SJCRH30 (cell line): ENCODE measurements around the gene SMYD3. TPM values are rescaled to one million over a fixed set of nuclear protein-coding genes. Genes with fewer than 3 reads are reported as not detected.
"Not testable (repeated sequence)": the region's sequence is repeated elsewhere in the genome, so short reads cannot be mapped to it uniquely, and the experiment has no call there.

Source experiments
- DNase-seq, 2 experiments: peaks; one replicate each; pipeline ENCODE4 v3.0.0-alpha.2; 2015 to 2020
- H3K27ac ChIP-seq: fragments of 250-450 bp; sonication (Bioruptor Pico); 2 replicates; pipeline ENCODE4 v1.5.1; 2020; ENCODE audit warnings: mild to moderate bottlenecking, moderate library complexity
- H3K27me3 ChIP-seq: fragments of 250-450 bp; sonication (Bioruptor Pico); 2 replicates; pipeline ENCODE4 v1.5.1; 2020; ENCODE audit warnings: mild to moderate bottlenecking, moderate library complexity
- H3K36me3 ChIP-seq: fragments of 250-450 bp; sonication (Bioruptor Pico); 2 replicates; pipeline ENCODE4 v1.5.1; 2020; ENCODE audit warnings: mild to moderate bottlenecking, moderate library complexity
- H3K4me1 ChIP-seq: fragments of 250-450 bp; sonication (Bioruptor Pico); 2 replicates; pipeline ENCODE4 v1.5.1; 2020; ENCODE audit warnings: mild to moderate bottlenecking, moderate library complexity
- H3K4me3 ChIP-seq: fragments of 250-450 bp; sonication (Bioruptor Pico); 2 replicates; pipeline ENCODE4 v1.5.1; 2020; ENCODE audit warnings: mild to moderate bottlenecking, moderate library complexity
- H3K9me3 ChIP-seq: fragments of 250-450 bp; sonication (Bioruptor Pico); replicated peaks from 2 replicates; pipeline ENCODE4 v1.5.1; 2020; ENCODE audit warnings: mild to moderate bottlenecking, moderate library complexity
- total RNA-seq: library from RNA; depleted of rRNA; stranded (reverse); fragments of >200 nt; shearing (Covaris generic); gene quantifications from 2 replicates; pipeline ENCODE4 v1.2.3, GENCODE V29; 2014; rRNA removed

Gene SMYD3
- total RNA-seq, 1 experiment from 2014 or later, result 18.1 TPM

- Histone ChIP-seq H3K4me1 (peaks cover 19% of the 10 kb centered on the region), H3K27ac (peak overlapping the region; percentile 40; the same call in 1 of the 2 replicates), H3K27me3 (no peaks in the 10 kb centered on the region), H3K4me3 (no peak overlapping the region), H3K9me3 (no peaks in the 10 kb centered on the region; the same call in 1 of the 2 replicates), H3K36me3 (no peaks in the 10 kb centered on the region)
- peak in 1 of 2 experiments; percentile 5 for DNase-seq
These were observed 790.5 kb downstream of the SMYD3 start for GRCh38 chr1:245716561-245716960.

- no peaks in the 10 kb centered on the region; the same call in 1 of the 2 replicates for H3K9me3 ChIP-seq
- H3K4me3 ChIP-seq, result no peak overlapping the region
- H3K27me3 ChIP-seq, result no peaks in the 10 kb centered on the region
- peaks cover 19% of the 10 kb centered on the region for H3K4me1 ChIP-seq
- DNase-seq, result peak; percentile 9 to 33
- no peaks in the 10 kb centered on the region for H3K36me3 ChIP-seq
- peak overlapping the region; percentile 40 for H3K27ac ChIP-seq
These were observed 791.1 kb downstream of the SMYD3 start for GRCh38 chr1:245715970-245716369.

- Histone ChIP-seq H3K27ac (peak overlapping the region; percentile 40), H3K4me1 (peaks cover 19% of the 10 kb centered on the region), H3K9me3 (no peaks in the 10 kb centered on the region; the same call in 1 of the 2 replicates), H3K27me3 (no peaks in the 10 kb centered on the region), H3K4me3 (no peak overlapping the region), H3K36me3 (no peaks in the 10 kb centered on the region)
- peak; percentile 61 to 71 for DNase-seq
These were observed 791.8 kb downstream of the SMYD3 start for GRCh38 chr1:245715291-245715701.

- not testable (repeated sequence) for H3K27ac ChIP-seq, H3K9me3 ChIP-seq, DNase-seq, H3K4me3 ChIP-seq, H3K27me3 ChIP-seq, H3K36me3 ChIP-seq
- H3K4me1 ChIP-seq, result peaks cover 19% of the 10 kb centered on the region
These were observed 793.1 kb downstream of the SMYD3 start for GRCh38 chr1:245714027-245714426.

GRCh38 chr1:245710961-245711903 lies 795.8 kb downstream of the SMYD3 start:
- Histone ChIP-seq H3K27me3 (no peaks in the 10 kb centered on the region), H3K36me3 (no peaks in the 10 kb centered on the region), H3K9me3 (no peaks in the 10 kb centered on the region), H3K4me3 (no peak overlapping the region), H3K27ac (no peak overlapping the region), H3K4me1 (peaks cover 16% of the 10 kb centered on the region)
- no peak for DNase-seq

- Histone ChIP-seq H3K4me3 (no peak overlapping the region), H3K27me3 (no peaks in the 10 kb centered on the region), H3K27ac (no peak overlapping the region), H3K4me1 (no peaks in the 10 kb centered on the region), H3K9me3 (no peaks in the 10 kb centered on the region), H3K36me3 (no peaks in the 10 kb centered on the region)
- DNase-seq, result no peak
These were observed 799.1 kb downstream of the SMYD3 start for GRCh38 chr1:245707941-245708340.

- Histone ChIP-seq H3K27ac (no peak overlapping the region), H3K27me3 (no peaks in the 10 kb centered on the region), H3K4me3 (no peak overlapping the region), H3K9me3 (no peaks in the 10 kb centered on the region), H3K36me3 (no peaks in the 10 kb centered on the region), H3K4me1 (no peaks in the 10 kb centered on the region)
- no peak for DNase-seq
These were observed 802.3 kb downstream of the SMYD3 start for GRCh38 chr1:245704765-245705164.

GRCh38 chr1:245704341-245704740 lies 802.7 kb downstream of the SMYD3 start:
- H3K36me3 ChIP-seq, result no peaks in the 10 kb centered on the region
- H3K4me1 ChIP-seq, result no peaks in the 10 kb centered on the region
- no peak overlapping the region for H3K27ac ChIP-seq
- H3K9me3 ChIP-seq, result no peaks in the 10 kb centered on the region
- no peak overlapping the region for H3K4me3 ChIP-seq
- DNase-seq, result no peak
- H3K27me3 ChIP-seq, result no peaks in the 10 kb centered on the region

GRCh38 chr1:245702346-245702745 lies 804.7 kb downstream of the SMYD3 start:
- Histone ChIP-seq H3K4me1 (no peaks in the 10 kb centered on the region), H3K27me3 (no peaks in the 10 kb centered on the region), H3K4me3 (no peak overlapping the region), H3K36me3 (no peaks in the 10 kb centered on the region), H3K9me3 (no peaks in the 10 kb centered on the region), H3K27ac (no peak overlapping the region)
- no peak for DNase-seq

- H3K27me3 ChIP-seq, result no peaks in the 10 kb centered on the region
- H3K4me3 ChIP-seq, result no peak overlapping the region
- H3K4me1 ChIP-seq, result no peaks in the 10 kb centered on the region
- DNase-seq, result no peak
- H3K36me3 ChIP-seq, result no peaks in the 10 kb centered on the region
- no peak overlapping the region for H3K27ac ChIP-seq
- H3K9me3 ChIP-seq, result no peaks in the 10 kb centered on the region
These were observed 805.4 kb downstream of the SMYD3 start for GRCh38 chr1:245701631-245702030.

GRCh38 chr1:245700631-245701030 lies 806.4 kb downstream of the SMYD3 start:
- H3K9me3 ChIP-seq, result no peaks in the 10 kb centered on the region
- H3K4me1 ChIP-seq, result no peaks in the 10 kb centered on the region
- no peak for DNase-seq
- no peaks in the 10 kb centered on the region for H3K36me3 ChIP-seq
- H3K4me3 ChIP-seq, result no peak overlapping the region
- no peaks in the 10 kb centered on the region for H3K27me3 ChIP-seq
- no peak overlapping the region for H3K27ac ChIP-seq

Other genes with a start within 250 kb of the SMYD3 start
- gene TFB2M, start 59.0 kb upstream of the SMYD3 start, total RNA-seq, result 22.8 and 23.5 TPM in 2 replicates
- gene CNST, start 59.2 kb upstream of the SMYD3 start, total RNA-seq, result 15.2 and 17.7 TPM in 2 replicates
- 25.7 and 26.4 TPM in 2 replicates for gene SCCPDH, start 217.1 kb upstream of the SMYD3 start, total RNA-seq